ENCODE results near the gene RRP8. TPM values are rescaled to one million over a fixed set of nuclear protein-coding genes. Genes with fewer than 3 reads are reported as not detected.

RRP8 gene
- total RNA-seq: 11.3 TPM

DNA sequence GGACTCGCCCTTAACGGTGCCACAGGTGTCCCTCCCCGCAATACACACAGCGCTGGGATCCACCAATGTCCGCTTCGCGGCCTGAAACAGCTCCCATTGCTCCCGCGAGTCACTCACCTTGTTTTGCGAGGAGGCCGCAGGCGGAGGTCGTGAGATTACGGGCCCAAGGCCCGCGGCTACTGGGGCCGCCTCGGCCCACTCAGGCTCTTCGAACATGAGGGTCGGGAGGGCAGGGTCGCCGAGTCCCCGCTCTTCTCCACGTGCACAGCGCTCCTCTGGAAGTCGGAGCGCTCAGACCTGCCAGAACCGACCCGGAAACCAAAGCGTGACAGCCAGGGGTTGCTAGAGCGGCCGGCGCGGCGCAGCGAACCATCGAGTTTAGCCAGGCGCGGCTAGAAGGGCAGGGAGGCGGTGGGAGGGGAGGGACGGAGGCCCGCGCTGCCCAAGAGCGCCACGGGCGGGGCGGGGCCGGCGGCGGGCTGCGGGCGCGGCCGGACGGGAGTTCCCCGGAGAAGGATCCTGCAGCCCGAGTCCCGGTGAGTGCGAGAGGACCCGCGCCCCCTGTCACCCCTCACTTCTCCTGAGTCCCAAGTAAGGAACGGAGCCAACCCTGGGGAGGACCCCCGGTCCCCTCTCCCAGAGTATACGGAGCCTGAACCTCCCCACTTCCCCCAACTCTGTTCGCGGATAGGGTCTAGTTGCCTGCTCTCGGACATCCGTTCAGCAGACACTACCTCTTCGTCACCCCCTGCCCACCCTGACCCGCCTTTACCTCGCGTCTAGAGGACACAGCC is at the start of gene RRP8, which contains the start of gene ILK:
RRP8 (minus strand) TSS at position 330 of the 794 bp plus-strand sequence; CDS start at position 216, 114 bp downstream.
ILK (plus strand) TSS at position 488 of the 794 bp plus-strand sequence. CDS start 498 bp downstream, outside the sequence.
- peak; percentile 71 for DNase-seq

DNA sequence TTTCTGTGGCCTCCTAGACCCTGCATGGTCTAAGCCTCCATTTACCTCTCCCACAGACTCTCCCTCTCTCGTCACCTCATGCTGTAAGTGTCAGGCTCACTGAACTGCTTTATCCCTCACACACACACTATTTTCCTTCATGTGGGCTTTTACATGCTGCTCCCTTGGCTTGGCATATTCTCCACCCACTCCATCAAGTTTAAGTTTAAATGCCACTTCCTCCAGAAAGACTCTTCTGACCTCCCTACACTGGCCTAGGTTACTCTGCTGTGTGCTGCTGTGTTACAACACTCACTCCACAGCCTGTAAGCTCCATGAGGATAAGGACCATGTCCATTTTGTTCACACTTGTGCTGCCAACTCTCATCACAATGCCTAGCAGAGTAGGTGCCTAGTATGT is 49.7 kb upstream of the RRP8 start:
- no peak for DNase-seq

DNA sequence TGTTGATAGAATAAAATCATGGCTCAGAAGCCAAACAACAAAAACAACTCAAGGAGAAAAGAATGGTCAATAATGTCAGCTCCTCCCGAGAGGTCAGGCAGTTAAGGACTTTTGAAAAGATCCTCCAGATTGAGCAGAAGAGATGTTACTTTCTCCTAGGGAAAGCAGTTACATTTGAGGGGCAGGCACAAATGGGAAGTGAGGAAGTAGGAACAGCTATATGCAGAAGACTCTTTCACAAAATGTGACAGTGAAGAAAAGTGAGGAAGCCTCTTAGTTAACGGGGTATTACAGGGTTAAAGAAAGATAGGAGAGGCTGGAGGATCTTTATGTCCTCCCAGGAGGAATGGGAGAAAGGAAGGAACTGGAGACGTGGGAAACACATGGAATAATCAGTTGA is 48.8 kb upstream of the RRP8 start:
- no peak for DNase-seq

GRCh38 chr11:6650980-6651379 is 47.6 kb upstream of the RRP8 start:
- no peak for DNase-seq

DNA sequence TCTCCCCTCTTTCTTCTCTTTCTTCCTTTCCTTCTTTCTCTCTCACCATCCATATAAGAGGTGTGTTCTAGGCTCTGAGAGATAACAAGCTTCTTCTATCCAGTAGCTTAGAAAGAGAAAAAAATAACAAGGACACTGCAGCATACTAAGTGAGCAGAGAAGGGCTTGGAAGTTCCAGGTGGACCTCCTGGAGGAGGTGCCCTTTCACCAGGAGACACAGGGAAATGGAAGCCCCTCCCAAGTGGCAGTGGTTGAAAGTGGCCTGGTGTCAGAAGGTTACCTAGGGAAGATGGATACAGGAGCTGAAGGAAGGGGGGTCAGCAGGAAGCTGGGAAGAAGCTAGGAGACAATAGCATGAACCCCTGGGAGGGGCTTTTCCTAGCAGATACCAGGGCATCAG is 46.7 kb upstream of the RRP8 start:
- DNase-seq: no peak

- no peak for DNase-seq
Observed at GRCh38 chr11:6648501-6648900, 45.1 kb upstream of the RRP8 start.

- no peak for DNase-seq
Observed at GRCh38 chr11:6647836-6648235, 44.4 kb upstream of the RRP8 start.

- DNase-seq: peak; percentile 52
Observed at GRCh38 chr11:6646918-6647679, 43.7 kb upstream of the RRP8 start.

DNA sequence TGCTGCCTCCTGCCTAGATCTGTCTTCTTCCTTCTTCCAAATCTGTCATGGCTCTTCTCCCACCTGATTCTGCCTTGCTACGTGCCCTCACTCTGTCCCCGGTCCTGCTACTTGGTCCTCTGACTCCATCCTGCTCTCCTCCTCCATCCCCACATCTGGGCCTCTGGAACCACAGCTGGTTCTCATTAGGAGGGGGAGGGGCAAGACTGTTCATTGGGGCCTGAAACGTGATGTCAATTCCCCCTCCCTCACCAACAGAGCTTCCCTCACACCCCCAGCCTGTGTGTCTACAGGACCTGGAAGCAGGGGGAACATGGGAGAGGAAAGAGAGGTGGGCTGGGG is 43.1 kb upstream of the RRP8 start:
- DNase-seq: peak; percentile 89

GRCh38 chr11:6646071-6646470 is 42.7 kb upstream of the RRP8 start:
- DNase-seq: peak; percentile 75

- no peak for DNase-seq
Observed at GRCh38 chr11:6642957-6643356, 39.5 kb upstream of the RRP8 start.

GRCh38 chr11:6640985-6641701 is 37.7 kb upstream of the RRP8 start:
- no peak for DNase-seq

- DNase-seq: no peak
Observed at GRCh38 chr11:6640036-6640984, 36.9 kb upstream of the RRP8 start.

GRCh38 chr11:6638429-6638828 is 35.0 kb upstream of the RRP8 start:
- no peak for DNase-seq

GRCh38 chr11:6637871-6638270 is 34.5 kb upstream of the RRP8 start:
- DNase-seq: no peak

DNA sequence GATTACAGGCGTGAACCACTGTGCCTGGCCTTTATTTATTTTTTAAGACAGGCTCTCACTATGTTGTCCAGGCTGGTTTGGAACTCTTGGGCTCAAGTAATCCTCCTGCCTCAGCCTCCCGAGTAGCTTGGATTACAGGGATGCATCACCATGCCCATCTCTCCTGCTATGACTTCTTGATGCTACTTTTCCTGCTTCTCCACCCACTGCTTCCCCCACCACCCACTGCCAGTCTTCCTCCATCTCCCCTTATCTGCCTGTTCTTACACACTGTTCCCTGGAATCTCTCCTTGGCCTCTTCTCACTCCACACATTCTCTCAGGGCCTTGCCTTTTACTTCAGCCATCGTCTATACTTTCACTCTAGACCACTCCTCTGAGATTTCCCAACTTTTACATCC is 33.1 kb upstream of the RRP8 start:
- DNase-seq: no peak

- DNase-seq: peak; percentile 62
Observed at GRCh38 chr11:6635082-6635932, 31.9 kb upstream of the RRP8 start.

DNA sequence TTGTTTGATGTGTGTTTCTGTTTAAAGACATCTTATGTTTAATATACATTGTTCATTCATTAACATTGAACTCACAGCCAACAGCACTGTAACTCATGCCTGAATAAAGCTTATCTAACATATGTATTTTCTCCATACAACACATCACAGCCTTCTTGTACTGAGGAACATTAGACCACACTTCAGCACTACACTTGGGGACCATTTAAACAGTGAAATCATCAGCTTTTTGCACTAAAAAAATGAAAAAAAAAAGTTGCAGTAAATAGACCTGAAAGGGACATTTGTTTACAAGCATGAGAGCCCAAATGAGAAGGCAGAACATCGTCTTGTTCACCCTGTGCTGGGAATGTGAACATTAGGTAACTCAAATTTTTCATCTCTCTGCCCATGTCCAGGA is 31.1 kb upstream of the RRP8 start:
- DNase-seq: no peak

- DNase-seq: no peak
Observed at GRCh38 chr11:6633422-6634408, 30.3 kb upstream of the RRP8 start.
